ENCODE results near the gene PDE3A. TPM values are rescaled to one million over a fixed set of nuclear protein-coding genes. Genes with fewer than 3 reads are reported as not detected.

PDE3A gene
- total RNA-seq, 1 donor from 2014 or later: 161 TPM

DNA sequence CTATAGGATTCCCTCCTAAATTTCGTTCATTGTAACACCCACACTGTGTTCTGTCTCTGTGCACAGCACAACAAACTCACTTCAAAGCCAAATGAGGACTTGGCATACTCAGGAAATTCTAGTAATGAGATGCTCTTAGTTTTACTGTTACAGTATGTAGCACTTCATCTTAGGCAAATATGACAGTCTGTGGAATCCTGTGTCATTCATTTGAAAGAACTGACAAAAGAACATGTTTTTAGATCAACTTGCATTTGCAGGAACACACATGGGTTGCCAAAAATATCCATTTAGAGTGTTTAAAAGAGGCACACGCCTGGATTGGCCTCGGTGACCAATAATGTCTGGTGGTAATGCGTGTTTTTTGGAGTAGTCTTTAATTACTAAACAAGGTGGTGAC is 56.5 kb downstream of the PDE3A start:
- Histone ChIP-seq H3K4me3 (no peak overlapping the region), H3K36me3 (no peaks in the 10 kb centered on the region), H3K4me1 (peaks cover 79% of the 10 kb centered on the region), H3K9me3 (replicated peaks) (no peaks in the 10 kb centered on the region), H3K27me3 (ENCODE audit: low read depth) (no peaks in the 10 kb centered on the region), H3K27ac (replicated peaks) (peak overlapping the region; percentile 77)
- TF ChIP-seq, protein P1, sequence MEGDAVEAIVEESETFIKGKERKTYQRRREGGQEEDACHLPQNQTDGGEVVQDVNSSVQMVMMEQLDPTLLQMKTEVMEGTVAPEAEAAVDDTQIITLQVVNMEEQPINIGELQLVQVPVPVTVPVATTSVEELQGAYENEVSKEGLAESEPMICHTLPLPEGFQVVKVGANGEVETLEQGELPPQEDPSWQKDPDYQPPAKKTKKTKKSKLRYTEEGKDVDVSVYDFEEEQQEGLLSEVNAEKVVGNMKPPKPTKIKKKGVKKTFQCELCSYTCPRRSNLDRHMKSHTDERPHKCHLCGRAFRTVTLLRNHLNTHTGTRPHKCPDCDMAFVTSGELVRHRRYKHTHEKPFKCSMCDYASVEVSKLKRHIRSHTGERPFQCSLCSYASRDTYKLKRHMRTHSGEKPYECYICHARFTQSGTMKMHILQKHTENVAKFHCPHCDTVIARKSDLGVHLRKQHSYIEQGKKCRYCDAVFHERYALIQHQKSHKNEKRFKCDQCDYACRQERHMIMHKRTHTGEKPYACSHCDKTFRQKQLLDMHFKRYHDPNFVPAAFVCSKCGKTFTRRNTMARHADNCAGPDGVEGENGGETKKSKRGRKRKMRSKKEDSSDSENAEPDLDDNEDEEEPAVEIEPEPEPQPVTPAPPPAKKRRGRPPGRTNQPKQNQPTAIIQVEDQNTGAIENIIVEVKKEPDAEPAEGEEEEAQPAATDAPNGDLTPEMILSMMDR (IDR thresholded peaks at IDR 0.05; ENCODE audit: borderline replicate concordance): no peak
- DNase-seq: no peak
- intact Hi-C loops (cut with micrococcal nuclease): no loop called here

DNA sequence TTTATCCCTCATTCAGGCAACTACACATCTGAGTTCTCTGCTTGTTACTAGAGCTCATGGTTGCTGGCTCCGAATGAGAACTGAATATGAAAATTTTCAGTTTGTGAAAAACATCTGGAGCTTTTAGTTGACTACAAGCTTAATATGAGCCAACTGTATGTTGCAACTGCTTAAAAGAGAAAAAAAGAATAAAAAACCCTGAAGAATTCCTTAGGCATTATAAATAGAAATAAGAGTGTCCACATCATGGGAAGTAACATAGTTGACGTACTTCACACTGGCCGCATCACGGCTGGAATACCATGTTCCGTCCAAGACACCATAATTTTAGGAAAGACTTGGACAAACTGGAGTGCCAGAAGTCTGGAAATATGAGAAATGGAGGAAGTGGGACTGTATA is 57.9 kb downstream of the PDE3A start:
- H3K4me1 ChIP-seq: peaks cover 80% of the 10 kb centered on the region
- intact Hi-C loops (cut with micrococcal nuclease): no loop called here
- DNase-seq: peak; percentile 53
- peak overlapping the region; percentile 77 for H3K27ac ChIP-seq (replicated peaks)
- no peaks in the 10 kb centered on the region for H3K9me3 ChIP-seq (replicated peaks)
- TF ChIP-seq, protein P1 (IDR thresholded peaks at IDR 0.05; ENCODE audit: borderline replicate concordance): no peak
- no peaks in the 10 kb centered on the region for H3K36me3 ChIP-seq
- no peaks in the 10 kb centered on the region for H3K27me3 ChIP-seq (ENCODE audit: low read depth)
- peak overlapping the region; percentile 1 for H3K4me3 ChIP-seq

DNA sequence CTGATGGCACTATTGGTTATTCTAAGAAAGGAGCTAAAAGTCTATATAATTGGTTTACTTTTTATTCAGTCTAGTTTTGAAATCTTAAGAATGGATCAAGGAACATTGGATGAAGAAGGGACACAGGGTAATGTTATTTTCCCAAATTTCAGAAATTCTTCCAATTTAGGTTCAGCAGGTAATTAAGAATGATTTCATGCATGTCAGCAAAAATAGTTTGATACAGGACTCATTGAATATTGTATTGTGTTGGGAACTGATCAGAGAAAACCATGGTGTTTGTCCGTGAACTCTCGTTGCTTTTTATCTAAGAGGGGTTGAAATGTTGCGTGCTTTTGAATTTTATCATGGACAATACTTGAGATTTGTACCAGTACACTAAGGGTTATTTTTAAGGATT is 58.6 kb downstream of the PDE3A start:
- Histone ChIP-seq H3K27me3 (ENCODE audit: low read depth) (no peaks in the 10 kb centered on the region), H3K4me1 (peaks cover 81% of the 10 kb centered on the region), H3K27ac (replicated peaks) (peak overlapping the region; percentile 77), H3K4me3 (no peak overlapping the region), H3K36me3 (no peaks in the 10 kb centered on the region), H3K9me3 (replicated peaks) (no peaks in the 10 kb centered on the region)
- no peak for DNase-seq
- intact Hi-C loops (cut with micrococcal nuclease): no loop called here
- TF ChIP-seq, protein P1 (IDR thresholded peaks at IDR 0.05; ENCODE audit: borderline replicate concordance): no peak

DNA sequence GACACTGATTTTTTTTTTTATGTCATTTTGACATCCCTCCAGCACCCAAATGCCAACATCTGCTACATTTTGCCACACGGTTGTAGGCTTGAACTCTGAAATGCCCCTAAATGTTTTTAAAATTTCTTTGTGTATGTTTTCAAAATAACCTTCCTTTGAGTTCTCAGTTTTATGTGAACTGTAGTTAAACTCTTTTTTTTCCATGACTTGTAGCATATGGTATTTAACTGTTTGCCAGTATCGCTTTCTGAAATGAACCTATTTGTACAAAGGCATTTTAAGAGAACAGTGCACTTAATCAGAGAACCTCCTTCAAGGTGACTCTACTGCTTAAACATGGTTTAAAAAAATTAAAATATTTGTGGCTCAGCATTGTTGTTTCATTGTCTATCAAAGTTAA is 61.5 kb downstream of the PDE3A start:
- intact Hi-C loops (cut with micrococcal nuclease): no loop called here
- Histone ChIP-seq H3K9me3 (replicated peaks) (no peaks in the 10 kb centered on the region), H3K36me3 (no peaks in the 10 kb centered on the region), H3K4me3 (no peak overlapping the region), H3K27me3 (ENCODE audit: low read depth) (no peaks in the 10 kb centered on the region), H3K4me1 (peaks cover 85% of the 10 kb centered on the region), H3K27ac (replicated peaks) (peak overlapping the region; percentile 50)
- no peak for DNase-seq
- TF ChIP-seq, protein P1 (IDR thresholded peaks at IDR 0.05; ENCODE audit: borderline replicate concordance): no peak

DNA sequence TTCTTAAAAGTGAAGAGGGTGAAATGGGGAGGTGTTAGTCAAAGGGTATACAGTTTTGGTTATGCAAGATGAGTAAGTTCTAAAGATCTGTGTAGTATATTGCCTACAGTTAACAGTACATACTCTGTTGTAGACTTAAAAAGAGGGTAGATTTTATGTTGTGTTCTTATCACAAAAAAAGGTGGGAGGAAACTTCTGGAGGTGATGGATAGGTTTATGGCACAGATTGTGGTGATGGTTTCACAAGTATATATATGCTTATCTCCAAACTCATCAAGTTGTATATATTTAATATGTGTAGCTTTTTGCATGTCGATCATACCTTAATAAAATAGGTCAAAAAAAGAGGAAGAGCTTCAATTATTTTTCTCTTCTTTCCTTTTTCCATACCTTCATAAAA is 64.0 kb downstream of the PDE3A start:
- no peaks in the 10 kb centered on the region for H3K9me3 ChIP-seq (replicated peaks)
- no peak for DNase-seq
- TF ChIP-seq, protein P1 (IDR thresholded peaks at IDR 0.05; ENCODE audit: borderline replicate concordance): no peak
- no peak overlapping the region for H3K4me3 ChIP-seq
- H3K27ac ChIP-seq (replicated peaks): peak overlapping the region; percentile 87
- intact Hi-C loops (cut with micrococcal nuclease): no loop called here
- H3K4me1 ChIP-seq: peaks cover 86% of the 10 kb centered on the region
- H3K36me3 ChIP-seq: no peaks in the 10 kb centered on the region
- no peaks in the 10 kb centered on the region for H3K27me3 ChIP-seq (ENCODE audit: low read depth)

DNA sequence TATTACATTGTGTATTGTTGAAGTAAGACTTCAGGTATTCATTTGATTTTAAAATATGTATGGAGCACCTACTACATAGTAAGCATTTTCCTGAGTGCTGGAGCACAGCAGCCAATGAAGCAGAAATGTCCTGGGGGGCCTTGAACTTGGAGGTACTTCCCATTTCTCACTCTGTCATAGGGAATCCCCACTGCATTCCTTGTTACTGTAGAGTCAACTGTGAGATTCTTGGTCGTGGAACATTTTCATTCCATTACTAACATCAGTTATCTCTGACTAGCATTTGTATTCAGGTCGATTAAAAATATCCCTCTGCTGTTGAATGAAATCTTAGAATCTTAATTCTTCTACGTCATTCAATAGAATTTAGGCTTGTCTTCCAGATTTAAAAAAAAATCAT is 66.7 kb downstream of the PDE3A start:
- Histone ChIP-seq H3K9me3 (replicated peaks) (no peaks in the 10 kb centered on the region), H3K4me3 (no peak overlapping the region), H3K36me3 (no peaks in the 10 kb centered on the region), H3K27me3 (ENCODE audit: low read depth) (no peaks in the 10 kb centered on the region), H3K27ac (replicated peaks) (peak overlapping the region; percentile 87), H3K4me1 (peaks cover 99% of the 10 kb centered on the region)
- TF ChIP-seq, protein P1 (IDR thresholded peaks at IDR 0.05; ENCODE audit: borderline replicate concordance): no peak
- DNase-seq: no peak
- intact Hi-C loops (cut with micrococcal nuclease): no loop called here
